ENCODE results near the gene FAM227A. TPM values are rescaled to one million over a fixed set of nuclear protein-coding genes. Genes with fewer than 3 reads are reported as not detected.

FAM227A gene
- total and polyA plus RNA-seq, 2 of the 8 experiments (the other 6 are each of a cell fraction or from before 2014, with no cell fraction given) = 2.1 to 3.9 TPM

DNA sequence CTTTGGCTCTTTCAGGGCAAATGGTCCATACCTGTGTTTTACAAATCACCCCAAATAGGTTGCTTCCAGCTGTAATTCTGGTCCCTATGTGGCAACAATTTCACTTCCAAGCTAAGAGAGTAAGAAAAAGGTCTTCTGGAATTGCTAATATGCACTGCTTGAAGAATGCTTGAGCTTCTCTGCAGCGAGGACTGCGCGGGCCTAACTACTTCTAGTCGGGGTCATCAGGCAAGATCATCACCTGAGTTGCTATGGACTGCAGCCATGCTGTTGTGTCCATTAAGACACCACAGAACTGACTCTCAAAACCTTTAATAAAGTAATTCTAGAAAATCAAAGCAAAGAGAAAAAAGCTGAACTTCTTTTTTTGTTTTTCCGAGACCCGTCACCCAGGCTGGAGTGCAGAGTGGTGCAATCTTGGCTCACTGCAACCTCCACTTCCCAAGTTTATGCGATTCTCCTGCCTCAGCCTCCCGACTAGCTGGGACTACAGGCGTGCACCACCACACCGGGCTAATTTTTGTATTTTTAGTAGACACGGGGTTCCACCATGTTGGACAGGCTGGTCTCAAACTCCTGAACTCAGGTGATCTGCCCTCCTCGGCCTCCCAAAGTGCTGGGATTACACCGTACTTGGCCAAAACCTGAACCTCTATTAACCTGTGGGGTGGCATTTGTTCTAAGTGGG is 42.4 kb upstream of the FAM227A start (continued):
- TF ChIP-seq RAD21 (IDR thresholded peaks at IDR 0.05 in 1 of 2, conservative IDR thresholded peaks at IDR 0.05 in 1 of 2; ENCODE audit: low read depth in 2 of 2, low read length in 2 of 2) = no peak
- no peak for TF ChIP-seq SP1 (IDR thresholded peaks at IDR 0.05; ENCODE audit: low read depth, low read length)
- no peak for TF ChIP-seq CBX8 (IDR thresholded peaks at IDR 0.05; ENCODE audit: borderline replicate concordance, low read depth, low read length)
- TF ChIP-seq HDAC2 (IDR thresholded peaks at IDR 0.05; ENCODE audit: borderline replicate concordance in 1 of 2, low read depth in 2 of 2, low read length in 2 of 2) = no peak
- TF ChIP-seq MAFK (IDR thresholded peaks at IDR 0.05; ENCODE audit: low read depth, low read length) = no peak
- TF ChIP-seq CBX5 (IDR thresholded peaks at IDR 0.05; ENCODE audit: low read depth, low read length) = no peak
- no peak for TF ChIP-seq BACH1 (IDR thresholded peaks at IDR 0.05; ENCODE audit: low read length)
